Measurements from ENCODE around the gene ZNF3.
"Not testable (repeated sequence)": the region's sequence is repeated elsewhere in the genome, so short reads cannot be mapped to it uniquely, and the experiment has no call there.

Gene ZNF3

DNA sequence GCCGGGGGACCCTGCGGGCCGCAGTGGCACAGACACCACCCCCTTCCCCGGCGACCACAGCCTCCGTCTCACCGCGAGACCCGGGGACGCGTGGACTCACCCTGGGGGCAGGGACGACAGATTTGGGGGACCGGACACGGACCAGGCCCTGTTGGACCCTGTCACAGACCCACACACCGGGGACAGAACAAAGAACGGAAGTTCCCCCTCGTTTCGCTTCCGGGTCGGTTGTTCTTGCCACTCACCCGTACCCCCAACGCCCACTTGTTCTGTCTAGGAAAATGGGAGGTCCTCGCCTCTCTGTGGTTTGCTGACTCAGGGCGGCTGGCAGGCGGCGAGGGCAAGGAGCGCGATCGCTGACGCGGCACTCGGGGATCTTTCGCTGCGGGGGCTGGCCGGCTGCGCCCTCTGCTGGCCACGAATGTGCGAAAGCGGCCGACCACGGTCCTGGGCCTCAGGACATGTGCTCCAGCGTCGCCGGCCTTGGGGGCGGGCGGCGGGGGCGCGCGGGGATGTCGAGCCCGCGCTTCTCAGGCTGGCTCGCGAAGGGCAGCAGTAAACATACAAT, at the start of gene ZNF3:
Gene ZNF3, minus strand, starts transcription at position 189 of the 568 bp plus-strand sequence. CDS start 4,366 bp downstream, outside the sequence.
- peak; percentile 98 for DNase-seq (ENCODE audit: low spot score)

DNA sequence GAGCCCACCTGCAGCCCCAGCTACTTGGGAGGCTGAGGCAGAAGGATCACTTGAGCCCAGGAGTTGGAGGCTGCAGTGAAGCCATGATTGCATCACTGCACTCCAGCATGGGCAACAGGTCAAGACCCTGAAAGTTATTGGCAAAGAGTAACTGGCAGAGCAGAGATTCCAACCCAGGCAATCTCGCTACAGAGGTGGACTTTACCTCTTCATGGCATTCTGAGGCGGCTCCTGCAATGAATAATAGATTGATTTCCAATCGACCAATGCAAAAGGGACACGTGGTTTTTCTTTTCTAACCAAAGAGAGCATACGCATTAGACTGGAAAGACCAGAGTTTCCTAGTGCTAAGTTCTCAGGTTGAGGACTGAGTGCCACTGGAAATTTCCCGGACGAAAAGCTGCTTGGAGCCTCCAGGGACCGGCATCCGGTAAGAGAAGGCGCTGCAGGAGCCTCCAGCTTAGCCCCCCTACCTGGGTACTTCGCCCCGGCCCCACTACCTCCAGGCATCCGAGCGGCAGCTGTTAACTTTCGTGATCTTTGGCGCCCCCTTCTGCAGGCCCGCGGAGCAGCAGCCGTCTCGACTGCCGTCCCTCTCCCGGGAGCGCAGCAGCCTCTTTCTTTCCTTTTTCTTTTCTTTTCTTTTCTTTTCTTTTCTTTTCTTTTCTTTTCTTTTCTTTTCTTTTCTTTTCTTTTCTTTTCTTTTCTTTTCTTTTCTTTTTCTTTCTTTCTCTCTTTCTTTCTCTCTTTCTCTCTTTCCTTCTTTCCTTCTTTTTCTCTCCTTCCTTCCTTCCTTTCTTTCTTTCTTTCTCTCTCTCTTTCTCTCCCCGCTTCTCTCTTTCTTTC, 49.3 kb upstream of the ZNF3 start:
- DNase-seq (ENCODE audit: low spot score), result peak; percentile 82

DNA sequence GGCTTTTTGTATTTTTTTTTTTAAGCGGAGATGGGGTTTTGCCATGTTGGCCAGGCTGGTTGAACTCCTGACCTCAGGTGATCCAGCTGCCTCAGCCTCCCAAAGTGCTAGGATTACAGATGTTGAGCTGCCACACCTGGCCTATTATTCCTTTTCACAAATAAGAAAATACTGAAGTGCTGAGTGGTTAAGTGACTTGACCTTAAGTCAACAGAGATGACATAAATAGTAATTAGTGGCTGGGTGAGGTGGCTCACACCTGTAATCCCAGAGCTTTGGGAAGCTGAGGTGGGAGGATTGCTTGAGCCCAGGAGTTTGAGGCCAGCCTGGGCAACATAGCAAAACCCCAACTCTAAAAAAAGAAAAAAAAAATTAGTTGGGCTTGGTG, 48.7 kb upstream of the ZNF3 start:
- DNase-seq (ENCODE audit: low spot score), result not testable (repeated sequence)

DNA sequence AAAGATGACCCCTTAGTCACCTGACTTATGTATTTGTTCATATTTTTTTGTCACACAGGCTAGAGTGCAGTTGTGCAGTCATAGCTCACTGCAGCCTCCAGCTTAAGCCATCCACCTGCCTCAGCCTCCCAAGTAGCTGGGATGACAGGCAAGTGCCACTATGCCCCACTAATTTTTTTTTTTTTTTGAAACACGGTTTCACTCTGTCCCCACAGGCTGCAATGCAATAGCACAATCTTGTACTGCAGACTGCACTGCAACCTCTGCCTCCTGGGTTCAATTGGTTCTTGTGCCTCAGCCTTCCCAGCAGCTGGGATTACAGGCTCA, 47.1 kb upstream of the ZNF3 start:
- no peak for DNase-seq (ENCODE audit: low spot score)

DNA sequence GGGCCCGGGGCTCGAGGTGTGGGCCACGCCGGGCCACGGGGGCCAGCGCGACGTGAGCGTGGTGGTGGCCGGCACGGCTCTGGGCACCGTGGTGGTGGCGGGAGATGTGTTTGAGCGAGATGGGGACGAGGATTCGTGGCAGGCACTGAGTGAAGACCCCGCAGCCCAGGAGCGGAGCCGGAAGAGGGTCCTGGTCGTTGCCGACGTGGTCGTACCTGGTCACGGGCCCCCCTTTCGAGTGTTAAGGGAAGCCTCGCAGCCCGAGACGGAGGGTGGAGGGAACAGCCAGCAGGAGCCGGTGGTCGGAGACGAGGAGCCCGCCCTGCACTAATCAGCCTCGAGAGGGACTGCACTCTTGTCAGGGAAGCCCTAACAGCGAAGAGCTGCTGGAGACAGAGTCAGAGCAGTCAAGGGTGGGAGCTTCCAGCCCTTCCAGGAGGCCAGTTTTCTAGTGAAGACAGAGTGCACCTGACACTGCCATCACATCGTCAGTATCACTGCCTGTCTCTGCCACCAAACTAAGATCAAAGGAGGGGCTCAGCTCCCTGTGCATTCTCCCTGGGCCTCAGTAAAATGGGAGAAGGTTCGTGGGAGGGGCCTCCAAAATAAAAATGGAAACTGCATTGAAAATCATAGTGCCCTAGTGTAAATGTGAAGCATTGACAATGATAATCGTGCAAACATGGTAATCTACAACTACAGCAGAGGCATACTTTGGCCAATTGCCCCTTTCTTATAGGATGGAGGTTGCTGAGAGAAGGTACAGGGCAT, 46.5 kb upstream of the ZNF3 start:
- peak; percentile 16 for DNase-seq (ENCODE audit: low spot score)

- peak; percentile 94 for DNase-seq (ENCODE audit: low spot score)
Measured at GRCh38 chr7:100126931-100127865, 45.7 kb upstream of the ZNF3 start, which contains the start of gene MBLAC1. Gene MBLAC1, plus strand, starts transcription at chr7:100126967. Its CDS starts 429 bp downstream, at chr7:100127396.

DNA sequence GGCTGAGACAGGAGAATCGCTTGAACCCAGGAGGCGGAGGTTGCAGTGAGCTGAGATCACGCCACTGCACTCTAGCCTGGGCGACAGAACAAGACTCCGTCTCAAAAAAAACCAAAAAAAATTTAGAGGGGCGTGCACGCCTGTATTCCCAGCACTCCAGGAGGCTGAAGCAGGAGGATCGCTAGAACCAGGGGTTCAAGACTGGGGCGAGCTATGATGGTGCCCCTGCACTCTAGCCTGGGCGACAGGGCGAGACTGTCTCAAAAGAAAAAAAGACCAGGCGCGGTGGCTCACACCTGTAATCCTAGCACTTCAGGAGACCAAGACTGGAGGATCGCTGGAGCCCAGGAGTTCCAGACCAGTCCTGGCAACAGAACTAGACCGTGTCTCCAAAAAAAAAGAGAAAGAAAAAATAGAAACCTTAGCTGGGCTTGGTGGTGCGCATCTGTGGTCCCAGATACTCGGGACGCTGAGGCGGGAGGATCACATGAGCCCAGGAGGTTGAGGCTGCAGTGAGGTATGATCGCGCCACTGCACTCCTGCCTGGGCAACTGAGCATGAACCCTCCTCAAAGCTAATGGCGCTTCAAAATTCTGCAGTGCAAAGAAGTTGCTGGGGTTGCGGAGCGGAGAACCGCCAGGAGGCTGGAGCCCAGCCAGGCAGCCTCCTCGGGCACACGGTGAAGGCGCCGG, 44.9 kb upstream of the ZNF3 start:
- no peak for DNase-seq (ENCODE audit: low spot score)

- peak; percentile 40 for DNase-seq (ENCODE audit: low spot score)
Measured at GRCh38 chr7:100124301-100125230, 43.0 kb upstream of the ZNF3 start.

- DNase-seq (ENCODE audit: low spot score), result peak; percentile 78
Measured at GRCh38 chr7:100122568-100122967, 41.0 kb upstream of the ZNF3 start.

DNA sequence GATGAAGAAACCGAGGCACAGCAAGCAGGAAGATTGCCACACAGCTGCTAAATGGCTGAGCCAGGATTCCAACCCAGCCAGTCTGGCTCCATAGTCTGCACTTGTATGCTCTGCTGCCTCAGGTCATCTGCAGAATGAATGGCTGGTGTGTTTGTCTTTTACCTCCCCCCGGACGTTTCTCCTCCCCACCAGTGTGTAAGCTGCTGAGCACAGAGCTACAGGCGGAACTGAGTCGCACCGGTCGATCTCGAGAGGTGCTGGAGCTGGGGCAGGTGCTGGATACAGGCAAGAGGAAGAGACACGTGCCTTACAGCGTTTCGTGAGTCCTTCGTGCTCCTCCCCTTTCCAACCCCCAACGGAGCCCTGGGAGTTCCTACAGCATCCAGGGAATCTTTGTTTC, 40.5 kb upstream of the ZNF3 start:
- DNase-seq (ENCODE audit: low spot score), result no peak

GRCh38 chr7:100120733-100121036, 39.2 kb upstream of the ZNF3 start:
- peak; percentile 36 for DNase-seq (ENCODE audit: low spot score)

DNA sequence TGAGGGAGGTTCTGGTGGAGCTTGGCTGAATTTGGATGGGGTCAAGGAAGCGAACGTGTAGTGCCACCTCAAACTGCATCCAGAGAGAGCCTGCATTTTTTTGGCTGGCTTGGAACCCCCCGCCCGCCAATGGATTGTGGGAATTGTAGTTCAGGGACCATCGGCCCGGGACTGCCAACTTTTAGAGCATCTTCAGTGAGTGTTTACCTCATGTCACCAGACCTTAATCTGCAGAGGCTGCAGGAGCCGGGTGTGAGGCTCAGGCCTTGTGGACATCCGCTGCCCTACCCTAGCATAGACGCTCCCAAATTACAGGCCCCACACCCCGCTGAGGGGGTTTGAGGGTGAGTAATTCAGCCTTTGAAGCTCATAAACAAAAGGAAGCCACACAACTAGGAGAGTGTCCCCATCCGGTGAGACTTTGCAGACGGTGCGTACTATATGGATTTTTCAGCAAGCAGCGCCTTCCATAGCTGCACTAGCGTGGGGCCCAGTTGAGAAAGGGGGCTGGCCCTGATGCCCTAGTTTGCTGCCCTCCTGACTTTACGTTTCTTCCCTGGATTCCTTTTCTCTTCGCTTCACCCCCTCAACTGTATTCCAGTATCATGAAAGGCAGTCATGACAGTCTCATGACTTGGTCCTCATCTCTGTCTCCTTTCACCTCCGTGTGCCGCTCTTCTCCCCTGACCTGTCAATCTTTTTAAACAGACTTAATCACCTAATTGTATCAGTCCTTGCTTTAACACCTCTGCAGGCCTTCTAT, 38.6 kb upstream of the ZNF3 start:
- peak; percentile 72 for DNase-seq (ENCODE audit: low spot score)

DNA sequence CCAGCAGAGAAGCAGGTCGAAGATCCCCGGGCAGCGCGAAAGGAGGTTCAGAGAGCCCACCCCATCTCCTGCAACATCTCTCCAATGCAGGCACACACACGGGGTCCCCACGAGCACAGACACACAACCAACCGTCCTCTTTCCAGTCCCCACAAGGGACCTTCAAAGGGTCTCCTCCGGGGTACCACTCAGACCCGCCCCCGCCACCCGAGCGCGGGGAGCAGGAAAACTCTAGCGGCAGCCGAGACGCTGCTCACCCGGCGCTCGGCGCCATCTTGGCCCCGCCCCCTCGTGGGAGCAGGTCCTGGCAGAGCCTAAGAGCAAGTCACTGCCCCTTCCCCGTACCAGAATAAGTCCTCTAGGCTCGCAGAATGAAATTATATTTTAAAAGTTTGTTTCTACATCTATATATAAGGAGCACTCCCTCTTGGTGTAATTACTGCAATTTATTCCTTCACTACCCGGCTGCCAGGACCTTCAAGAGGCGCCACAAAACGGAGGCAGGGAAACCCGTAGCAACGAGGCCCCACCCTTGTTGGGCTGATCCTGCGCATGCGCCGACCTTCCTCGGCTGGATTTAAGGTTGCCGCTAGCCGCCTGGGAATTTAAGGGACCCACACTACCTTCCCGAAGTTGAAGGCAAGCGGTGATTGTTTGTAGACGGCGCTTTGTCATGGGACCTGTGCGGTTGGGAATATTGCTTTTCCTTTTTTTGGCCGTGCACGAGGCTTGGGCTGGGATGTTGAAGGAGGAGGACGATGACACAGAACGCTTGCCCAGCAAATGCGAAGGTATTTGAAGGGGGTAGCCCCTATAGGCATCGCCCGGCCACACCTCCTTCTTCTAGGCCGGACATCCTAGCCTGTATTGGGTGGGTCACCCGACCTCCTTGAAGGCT, 37.8 kb upstream of the ZNF3 start, which contains the start of the genes CNPY4 and TAF6:
Gene CNPY4, plus strand, starts transcription at position 563 of the 898 bp plus-strand sequence. Its CDS starts 111 bp downstream, at position 674.
Gene TAF6, minus strand, starts transcription at position 287 of the 898 bp plus-strand sequence. CDS start 5,149 bp downstream, outside the sequence.
- DNase-seq (ENCODE audit: low spot score), result peak; percentile 98

- no peak for DNase-seq (ENCODE audit: low spot score)
Measured at GRCh38 chr7:100118388-100119071, 37.0 kb upstream of the ZNF3 start.

DNA sequence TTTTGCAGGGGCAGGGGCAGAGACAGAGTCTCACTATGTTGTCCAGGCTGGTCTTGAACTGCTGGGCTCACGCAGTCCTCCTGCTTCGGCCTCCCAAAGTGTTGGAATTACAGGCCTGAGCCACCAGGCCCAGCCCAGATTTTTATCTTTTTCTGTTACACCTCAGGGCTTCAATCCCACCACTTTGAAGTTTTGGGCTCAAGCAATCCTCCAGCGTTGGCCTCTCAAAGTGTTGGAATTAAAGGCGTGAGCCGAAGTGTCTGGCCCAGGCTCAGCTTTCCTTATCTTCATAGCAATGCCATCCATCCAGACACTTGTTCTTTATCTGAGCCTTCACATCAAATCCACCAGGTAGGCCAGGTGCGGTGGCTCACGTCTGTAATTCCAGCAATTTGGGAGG, 33.5 kb upstream of the ZNF3 start:
- no peak for DNase-seq (ENCODE audit: low spot score)

DNA sequence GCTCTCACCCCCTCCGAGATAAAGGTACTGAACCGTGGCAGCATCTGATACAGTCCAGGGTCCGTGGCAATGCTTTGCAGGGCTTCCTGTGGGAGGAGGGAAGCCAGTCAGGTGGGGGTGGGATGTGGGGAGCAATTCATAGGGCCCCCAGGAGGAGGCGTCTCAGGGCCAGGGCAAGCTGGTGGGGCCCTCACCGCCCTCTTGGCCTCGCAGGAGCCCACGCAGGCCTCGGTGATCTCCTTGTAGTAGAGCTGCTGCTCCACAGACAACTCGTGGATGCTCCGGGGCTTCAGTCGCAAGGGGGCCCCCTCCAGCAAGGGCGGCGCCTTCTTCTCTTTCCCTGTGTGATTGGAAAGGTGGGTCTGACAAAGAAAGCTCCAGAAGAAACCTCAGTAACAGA, 30.4 kb upstream of the ZNF3 start:
- no peak for DNase-seq (ENCODE audit: low spot score)

GRCh38 chr7:100111156-100111555, 29.6 kb upstream of the ZNF3 start:
- no peak for DNase-seq (ENCODE audit: low spot score)
